Measurements from ENCODE around the gene OR13C4.

DNA sequence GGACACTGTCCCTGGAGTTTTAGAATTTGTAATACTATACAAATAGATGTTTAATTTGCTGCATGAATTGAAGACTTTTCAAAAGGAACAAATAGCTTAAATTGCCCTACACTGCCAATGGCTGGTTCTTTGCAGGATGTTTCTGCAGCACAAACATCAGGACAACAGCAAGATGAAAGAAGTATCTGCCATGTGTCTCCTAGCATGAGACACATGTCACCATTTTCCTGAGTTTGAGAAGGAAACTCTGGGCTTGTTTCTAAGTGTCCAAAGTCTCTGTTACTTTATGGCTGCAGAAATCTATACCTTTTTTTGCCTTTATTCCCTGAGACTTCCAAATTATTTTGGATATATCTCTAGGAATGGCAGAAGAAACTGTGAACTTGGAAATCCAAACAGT, 23.6 kb downstream of the OR13C4 start:
- TF ChIP-seq CTCF (IDR thresholded peaks at IDR 0.05) (no peak), POLR2A (IDR thresholded peaks at IDR 0.05) (no peak)
